GM12864 (cell line): ENCODE data around the gene RBMS1.

Experiments
- DNase-seq: peaks from one replicate; pipeline ENCODE4 v3.0.0-alpha.2; 2011; ENCODE audit warnings: low read depth
- H3K4me3 ChIP-seq: 2 replicates; pipeline ENCODE4 v1.5.1; 2011; ENCODE audit warnings: mild to moderate bottlenecking, low read depth, low read length, control low read depth
- TF ChIP-seq, protein P1 (sequence below): IDR thresholded peaks from 2 replicates; pipeline ENCODE4 v1.5.1; 2011; ENCODE audit warnings: low read depth, mild to moderate bottlenecking, moderate library complexity, low read length, control low read depth, inconsistent platforms; ENCODE audit errors: missing control alignments

The RBMS1 gene

GRCh38 chr2:160228141-160228917, 265.3 kb downstream of the RBMS1 start:
- DNase-seq: no peak
- TF ChIP-seq, protein P1, sequence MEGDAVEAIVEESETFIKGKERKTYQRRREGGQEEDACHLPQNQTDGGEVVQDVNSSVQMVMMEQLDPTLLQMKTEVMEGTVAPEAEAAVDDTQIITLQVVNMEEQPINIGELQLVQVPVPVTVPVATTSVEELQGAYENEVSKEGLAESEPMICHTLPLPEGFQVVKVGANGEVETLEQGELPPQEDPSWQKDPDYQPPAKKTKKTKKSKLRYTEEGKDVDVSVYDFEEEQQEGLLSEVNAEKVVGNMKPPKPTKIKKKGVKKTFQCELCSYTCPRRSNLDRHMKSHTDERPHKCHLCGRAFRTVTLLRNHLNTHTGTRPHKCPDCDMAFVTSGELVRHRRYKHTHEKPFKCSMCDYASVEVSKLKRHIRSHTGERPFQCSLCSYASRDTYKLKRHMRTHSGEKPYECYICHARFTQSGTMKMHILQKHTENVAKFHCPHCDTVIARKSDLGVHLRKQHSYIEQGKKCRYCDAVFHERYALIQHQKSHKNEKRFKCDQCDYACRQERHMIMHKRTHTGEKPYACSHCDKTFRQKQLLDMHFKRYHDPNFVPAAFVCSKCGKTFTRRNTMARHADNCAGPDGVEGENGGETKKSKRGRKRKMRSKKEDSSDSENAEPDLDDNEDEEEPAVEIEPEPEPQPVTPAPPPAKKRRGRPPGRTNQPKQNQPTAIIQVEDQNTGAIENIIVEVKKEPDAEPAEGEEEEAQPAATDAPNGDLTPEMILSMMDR: no peak
- no peak overlapping the region for H3K4me3 ChIP-seq

- no peak for DNase-seq
- no peak overlapping the region for H3K4me3 ChIP-seq
- TF ChIP-seq, protein P1: no peak
Measured at GRCh38 chr2:160227293-160227915, 266.2 kb downstream of the RBMS1 start.

- no peak for DNase-seq
- H3K4me3 ChIP-seq: no peak overlapping the region
- TF ChIP-seq, protein P1: no peak
Measured at GRCh38 chr2:160226367-160226766, 267.2 kb downstream of the RBMS1 start.

DNA sequence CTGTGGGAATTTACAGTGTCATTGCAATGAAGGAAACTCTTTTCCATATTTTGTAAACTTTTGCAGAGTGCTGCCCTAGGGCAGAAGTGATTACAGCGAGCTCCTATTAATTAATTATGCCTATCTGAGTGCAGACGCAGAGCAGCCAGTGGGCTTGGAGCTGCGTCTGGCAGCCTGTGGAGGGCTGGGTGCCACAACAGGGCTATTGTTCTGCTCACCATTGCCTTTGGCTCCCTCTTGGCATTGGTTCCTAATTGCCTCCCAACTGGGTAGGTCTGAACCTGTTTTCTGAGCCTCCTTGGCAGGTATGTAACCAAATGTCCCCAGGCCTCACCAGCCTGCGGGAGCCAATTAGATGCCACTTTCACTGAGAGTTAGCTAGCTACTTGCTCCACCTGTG, 267.9 kb downstream of the RBMS1 start:
- DNase-seq: no peak
- H3K4me3 ChIP-seq: no peak overlapping the region
- TF ChIP-seq, protein P1: no peak

DNA sequence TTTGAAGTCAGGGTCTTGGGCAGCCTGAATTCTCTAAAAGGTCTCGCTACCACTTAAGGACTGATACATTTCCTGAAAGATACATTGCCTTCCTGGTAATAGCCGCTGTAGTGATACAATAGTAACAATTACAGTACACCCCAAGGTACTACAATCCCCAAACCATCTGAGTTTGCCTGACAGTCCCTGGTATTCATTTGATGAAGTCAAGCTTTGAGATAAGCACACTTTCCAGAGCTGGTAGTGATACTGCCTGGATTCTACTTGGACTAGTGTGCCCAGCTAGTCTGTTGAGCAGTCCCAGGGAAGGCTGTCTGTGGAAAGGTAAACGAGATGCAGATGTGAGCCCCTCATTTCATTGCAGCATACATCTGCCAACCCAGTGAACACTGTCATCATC, 269.1 kb downstream of the RBMS1 start:
- TF ChIP-seq, protein P1: no peak
- H3K4me3 ChIP-seq: no peak overlapping the region
- DNase-seq: no peak

DNA sequence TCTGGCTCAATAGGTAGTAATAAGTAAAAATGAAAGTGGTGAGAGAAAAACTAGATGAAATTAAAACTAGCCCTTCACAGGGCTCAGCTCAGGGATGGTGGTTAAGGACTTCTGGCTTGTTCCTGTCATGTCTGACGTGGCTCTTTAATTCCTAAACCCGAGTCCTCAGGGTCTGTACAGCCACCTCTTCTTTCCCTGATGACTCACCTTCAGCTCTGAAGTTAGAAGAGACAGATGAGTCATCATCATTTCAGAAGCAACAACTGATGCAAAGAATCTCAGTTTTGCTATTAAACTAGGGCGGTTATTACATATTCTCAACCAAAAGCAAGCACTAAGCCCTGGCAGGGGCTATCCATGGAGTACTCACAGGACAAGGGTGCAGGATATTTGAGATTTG, 269.5 kb downstream of the RBMS1 start:
- peak; percentile 43 for DNase-seq
- no peak overlapping the region for H3K4me3 ChIP-seq
- TF ChIP-seq, protein P1: no peak
